Posterior vena cava (tissue), 2 donors: ENCODE measurements around the gene PPP1R8. TPM values are rescaled to one million over a fixed set of nuclear protein-coding genes. Genes with fewer than 3 reads are reported as not detected.
"Not testable (repeated sequence)": the region's sequence is repeated elsewhere in the genome, so short reads cannot be mapped to it uniquely, and the experiment has no call there.

Source experiments
- DNase-seq: peaks from one replicate; pipeline ENCODE4 v3.0.0-alpha.2; 2020; ENCODE audit warnings: low spot score
- intact Hi-C, 2 donors: fragments of 100-400 bp; cut with DNase I; formaldehyde crosslinking; loops; one replicate each; pipeline versions ENCODE4 v1.14.1 to v1.14.2; 2022 to 2023
- long read RNA-seq, 2 donors: library from polyadenylated mRNA; unstranded; transcript quantifications; one replicate each; pipeline ENCODE4 v2.0.0, GENCODE V29; 2020 to 2021
- total RNA-seq, 2 donors: library from RNA; stranded (reverse); fragmentation: NEBNext Ultra II Directional; extraction: Animal tissue kit (Norgen Biotek cat#: 25700); gene quantifications; one replicate each; pipeline ENCODE4 v1.2.1, GENCODE V29; 2021
- donor health status: DM: yes; HTN: yes; CAD: no.
- donor health status: DM: yes; HTN: yes; CAD: no.

Gene PPP1R8
- total RNA-seq: 10 to 100 TPM; 27.9 to 29.6 TPM
- long read RNA-seq, donor 1, partial matches to known transcripts: 1 of 1 reads
- long read RNA-seq, donor 1, other reads (novel, unspliced or antisense): 0 of 1 reads
- long read RNA-seq, donor 2, partial matches to known transcripts: 2 of 4 reads
- long read RNA-seq, donor 2, other reads (novel, unspliced or antisense): 0 of 4 reads

GRCh38 chr1:27830621-27831440, at the start of gene PPP1R8:
PPP1R8 (plus strand) TSS chr1:27830782; CDS start chr1:27830836, 54 bp downstream.
- peak; percentile 98 for DNase-seq
- intact Hi-C loops: no loop called here

- no peak for DNase-seq
- intact Hi-C loops: no loop called here
Observed at GRCh38 chr1:27782950-27783349, 47.6 kb upstream of the PPP1R8 start.

- no peak for DNase-seq
- intact Hi-C loops: no loop called here
Observed at GRCh38 chr1:27784700-27785099, 45.9 kb upstream of the PPP1R8 start.

- intact Hi-C loops: no loop called here
- no peak for DNase-seq
Observed at GRCh38 chr1:27785781-27786455, 44.7 kb upstream of the PPP1R8 start.

- no peak for DNase-seq
- intact Hi-C loops: no loop called here
Observed at GRCh38 chr1:27787895-27788294, 42.7 kb upstream of the PPP1R8 start.

GRCh38 chr1:27789540-27790041, 41.0 kb upstream of the PPP1R8 start:
- intact Hi-C loops: no loop called here
- no peak for DNase-seq

- intact Hi-C loops, DNase-seq: not testable (repeated sequence)
Observed at GRCh38 chr1:27790270-27790669, 40.3 kb upstream of the PPP1R8 start.

GRCh38 chr1:27795601-27796000, 35.0 kb upstream of the PPP1R8 start:
- intact Hi-C loops: no loop called here

GRCh38 chr1:27804791-27805190, 25.8 kb upstream of the PPP1R8 start:
- no peak for DNase-seq
- intact Hi-C loops: loop anchor here in 1 of 2 donors (5.0 kb wide), 1 partner anchor 1632 kb away; the partner anchor contains the start of gene ZNF593OS

More at GRCh38 chr1:27795601-27796000, 35.0 kb upstream of the PPP1R8 start:
- DNase-seq: no peak

- no peak for DNase-seq
- intact Hi-C loops: loop anchor here in 1 of 2 donors (5.0 kb wide), 1 partner anchor 1634 kb away; the partner anchor contains the start of gene ZNF593OS
Observed at GRCh38 chr1:27806758-27807157, 23.8 kb upstream of the PPP1R8 start.

GRCh38 chr1:27807385-27807784, 23.2 kb upstream of the PPP1R8 start:
- DNase-seq: no peak
- intact Hi-C loops: loop anchor here in 1 of 2 donors (5.0 kb wide), 1 partner anchor 1635 kb away; the partner anchor contains the start of gene ZNF593OS

GRCh38 chr1:27808131-27808530, 22.5 kb upstream of the PPP1R8 start:
- intact Hi-C loops: loop anchor here in 1 of 2 donors (5.0 kb wide), 1 partner anchor 1636 kb away; the partner anchor contains the start of gene ZNF593OS
- not testable (repeated sequence) for DNase-seq

- intact Hi-C loops: loop anchor here in 1 of 2 donors (5.0 kb wide), 1 partner anchor 1638 kb away; the partner anchor contains the start of gene ZNF593OS
- no peak for DNase-seq
Observed at GRCh38 chr1:27809883-27810282, 20.7 kb upstream of the PPP1R8 start.

- intact Hi-C loops: no loop called here
- no peak for DNase-seq
Observed at GRCh38 chr1:27811741-27812500, 18.7 kb upstream of the PPP1R8 start.

- no peak for DNase-seq
- intact Hi-C loops: no loop called here
Observed at GRCh38 chr1:27816921-27817630, 13.5 kb upstream of the PPP1R8 start.

- intact Hi-C loops: no loop called here
- DNase-seq: no peak
Observed at GRCh38 chr1:27821761-27822315, 8.7 kb upstream of the PPP1R8 start.

GRCh38 chr1:27823784-27824183, 6.8 kb upstream of the PPP1R8 start:
- intact Hi-C loops: no loop called here
- no peak for DNase-seq

GRCh38 chr1:27824411-27824810, 6.2 kb upstream of the PPP1R8 start:
- no peak for DNase-seq
- intact Hi-C loops: no loop called here
